HT-29 (cell line): ENCODE measurements around the gene OR8U1. TPM values are rescaled to one million over a fixed set of nuclear protein-coding genes. Genes with fewer than 3 reads are reported as not detected.
"Not testable (repeated sequence)": the region's sequence is repeated elsewhere in the genome, so short reads cannot be mapped to it uniquely, and the experiment has no call there.

Experiments
- DNase-seq: peaks from one replicate; pipeline ENCODE4 v3.0.0-alpha.2; 2015; ENCODE audit warnings: low spot score
- total RNA-seq: library from RNA; depleted of rRNA; stranded (reverse); fragments of >200 nt; shearing (Covaris generic); gene quantifications from 2 replicates; pipeline ENCODE4 v1.2.3, GENCODE V29; 2014; rRNA removed

OR8U1 gene
- total RNA-seq, result not detected in 2 replicates

DNA sequence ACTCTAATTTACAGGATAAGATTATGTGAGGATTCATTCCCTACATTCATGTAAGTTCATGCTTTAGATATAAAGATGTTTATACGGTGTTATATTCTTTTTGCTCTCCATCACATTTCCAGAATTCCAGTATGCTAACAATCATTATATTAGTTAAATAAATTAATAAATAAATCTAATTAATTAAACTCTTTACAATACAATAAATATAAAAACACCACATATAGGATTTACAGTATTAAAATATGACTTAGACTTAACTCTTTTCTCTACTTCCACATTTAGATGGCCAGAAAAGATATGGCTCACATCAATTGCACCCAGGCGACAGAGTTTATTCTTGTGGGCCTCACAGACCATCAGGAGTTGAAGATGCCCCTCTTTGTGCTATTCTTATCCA, at the start of gene OR8U1:
TSS of gene OR8U1 (plus strand) at position 301 of the 400 bp plus-strand sequence. CDS start at position 301, 0 bp downstream.
- DNase-seq, result no peak

DNA sequence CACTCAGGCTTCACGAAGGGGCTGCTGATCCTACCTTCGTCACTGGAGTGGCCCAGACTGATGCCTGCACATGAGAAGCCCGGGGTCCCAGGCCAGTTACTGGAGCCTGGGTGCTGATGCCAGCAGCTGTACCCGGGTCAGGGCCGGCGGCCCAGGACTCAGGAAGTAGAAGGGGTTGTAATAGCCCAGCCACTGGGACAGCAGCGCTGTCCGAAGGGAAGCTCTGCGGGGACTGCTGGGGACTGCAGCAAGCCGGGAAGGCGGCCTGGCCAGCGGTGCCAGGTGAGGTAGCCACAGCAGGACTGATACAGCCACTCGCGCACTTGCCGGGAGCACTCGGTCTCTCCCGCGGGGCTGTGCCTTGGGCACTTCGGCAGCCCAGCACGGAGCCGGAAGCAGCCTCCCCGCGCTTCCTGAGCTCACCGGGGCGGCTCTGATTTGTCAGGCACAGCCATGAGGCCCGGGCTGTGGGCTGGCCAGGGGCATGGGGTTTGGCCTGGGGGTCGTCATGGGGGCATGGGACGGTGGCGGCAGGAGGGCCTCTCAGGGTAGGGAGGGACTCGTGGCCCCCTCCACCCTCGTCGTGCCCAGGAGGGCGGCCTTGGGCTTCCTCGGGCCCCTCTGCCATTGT, 43.4 kb upstream of the OR8U1 start:
- DNase-seq, result no peak

DNA sequence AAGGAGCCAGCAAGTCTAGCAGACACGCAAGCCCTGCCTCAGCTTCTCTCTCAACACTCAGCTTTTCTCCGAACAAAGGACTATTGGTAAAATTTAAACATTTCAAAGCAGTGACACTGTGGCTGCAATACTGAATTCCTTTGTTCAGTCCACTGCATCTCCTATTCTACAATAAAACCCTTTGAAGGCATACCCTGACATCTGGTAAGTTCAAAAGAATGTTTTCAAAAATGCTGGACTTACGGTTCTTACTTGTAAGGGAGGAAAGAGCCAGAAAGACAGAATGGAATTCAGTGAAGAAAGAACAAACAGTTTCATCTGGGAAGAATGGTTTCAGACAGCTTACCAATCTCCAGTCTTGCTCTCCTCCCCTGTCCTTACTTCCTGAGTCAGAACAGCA, 42.3 kb upstream of the OR8U1 start:
- no peak for DNase-seq

DNA sequence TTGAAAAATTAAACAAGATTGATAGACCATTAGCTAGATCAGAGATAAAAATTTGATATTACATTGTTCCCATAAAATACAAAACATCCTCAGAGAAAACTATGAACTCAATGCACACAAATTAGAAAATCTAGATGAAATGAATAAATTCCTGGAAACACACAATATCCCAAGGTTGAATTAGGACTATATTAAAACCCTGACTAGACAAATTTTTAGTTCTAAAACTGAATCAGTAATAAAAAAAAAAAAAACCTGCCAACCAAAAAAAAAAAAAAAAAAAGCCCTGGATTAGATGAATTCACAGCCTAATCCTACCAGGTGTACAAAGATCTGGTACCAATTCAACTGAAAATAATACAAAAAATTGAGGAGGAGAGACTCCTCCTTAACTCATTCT, 35.1 kb upstream of the OR8U1 start:
- DNase-seq, result no peak

DNA sequence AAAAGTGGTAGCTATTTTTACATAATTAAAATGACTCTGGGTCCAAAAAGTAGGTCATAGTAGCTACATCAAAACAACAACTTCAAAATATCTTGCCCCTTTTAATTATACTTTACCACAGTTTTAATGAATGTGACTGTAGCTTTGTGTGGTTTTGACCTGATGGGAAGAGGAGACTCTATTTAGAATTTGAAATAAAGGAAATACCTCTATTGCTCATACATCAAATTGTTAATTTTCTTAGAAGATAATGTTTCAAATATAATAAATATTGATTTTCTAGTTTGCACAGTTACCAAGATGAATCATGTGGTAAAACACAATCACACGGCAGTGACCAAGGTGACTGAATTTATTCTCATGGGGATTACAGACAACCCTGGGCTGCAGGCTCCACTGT, 29.7 kb upstream of the OR8U1 start, which contains the start of gene OR8K1:
TSS of gene OR8K1 (plus strand) at position 301 of the 400 bp plus-strand sequence. CDS start at position 301, 0 bp downstream.
- no peak for DNase-seq

DNA sequence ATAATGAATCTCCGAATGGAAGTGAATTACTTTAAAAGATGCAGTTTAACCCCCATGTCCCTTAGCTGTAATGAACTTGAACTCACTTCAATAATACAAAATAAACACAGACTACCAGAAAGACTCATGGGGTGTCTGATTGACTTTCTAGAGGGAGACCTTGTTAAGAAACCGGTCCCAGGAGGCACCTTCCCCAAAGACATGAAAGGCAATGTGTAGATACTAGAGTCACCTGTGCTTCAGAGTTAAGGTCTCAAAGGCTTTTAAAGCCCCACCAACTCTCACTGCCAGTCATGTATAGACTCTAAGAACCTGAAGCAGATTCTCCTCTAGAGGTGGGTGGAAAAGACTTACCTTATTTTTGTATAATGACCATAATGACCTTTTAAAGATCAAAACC, 21.4 kb upstream of the OR8U1 start, which contains the start of gene OR8J1:
TSS of gene OR8J1 (plus strand) at position 301 of the 400 bp plus-strand sequence. CDS start 5,956 bp downstream, outside the sequence.
- DNase-seq, result no peak

DNA sequence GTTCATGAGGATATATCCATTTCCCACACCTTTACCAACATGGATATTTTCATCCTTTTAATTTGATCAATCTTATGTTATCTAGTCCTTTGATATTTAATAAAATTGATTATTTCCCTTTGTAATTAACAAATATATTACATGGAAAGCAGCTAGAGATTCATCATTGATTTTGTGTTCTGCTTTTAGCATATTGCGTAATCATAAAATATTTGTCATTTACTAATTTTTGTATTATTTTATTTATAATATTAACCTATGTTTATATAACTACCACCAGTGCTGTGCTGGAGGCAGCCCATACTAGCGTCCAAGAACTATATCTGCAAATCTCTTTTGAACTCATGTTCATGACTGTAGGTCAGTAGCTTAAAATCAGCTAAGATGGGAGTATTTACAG, 4.7 kb downstream of the OR8U1 start:
- DNase-seq, result no peak

DNA sequence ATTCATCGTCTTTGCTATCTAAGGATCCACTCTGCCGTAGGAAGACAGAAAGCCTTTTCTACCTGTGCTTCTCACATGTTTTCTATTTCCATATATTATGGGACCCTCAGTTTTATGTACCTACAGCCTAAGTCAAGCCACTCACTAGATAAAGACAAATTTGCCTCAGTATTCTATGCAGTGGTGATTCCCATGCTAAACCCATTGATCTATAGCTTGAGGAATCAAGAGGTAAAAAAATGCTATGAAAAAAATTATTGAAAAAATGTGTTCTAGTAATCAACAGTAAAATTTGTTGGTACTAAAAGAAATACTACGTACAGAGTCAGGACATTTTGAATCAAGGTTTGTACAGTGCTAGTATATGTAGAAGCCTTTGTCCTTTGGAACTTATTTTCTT, 19.0 kb downstream of the OR8U1 start:
- no peak for DNase-seq

DNA sequence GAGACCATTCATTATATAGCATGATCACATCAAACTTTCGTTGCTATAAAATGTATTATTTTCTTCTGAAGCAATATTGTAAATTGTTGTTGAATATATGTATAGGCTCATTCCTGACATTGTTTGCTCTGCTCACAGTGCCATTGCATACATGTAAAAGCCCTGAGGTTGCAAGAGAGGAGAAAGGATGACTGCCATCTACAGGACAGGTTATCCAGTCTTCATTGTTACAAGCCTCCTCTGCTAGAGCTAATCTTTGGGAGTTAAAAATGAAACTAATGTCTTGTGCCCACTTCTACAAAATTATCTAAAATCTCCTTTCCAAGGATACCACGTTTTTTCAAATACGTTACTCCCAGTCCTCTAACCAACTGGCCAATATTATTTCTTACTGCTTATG, 20.6 kb downstream of the OR8U1 start:
- DNase-seq, result peak; percentile 47

DNA sequence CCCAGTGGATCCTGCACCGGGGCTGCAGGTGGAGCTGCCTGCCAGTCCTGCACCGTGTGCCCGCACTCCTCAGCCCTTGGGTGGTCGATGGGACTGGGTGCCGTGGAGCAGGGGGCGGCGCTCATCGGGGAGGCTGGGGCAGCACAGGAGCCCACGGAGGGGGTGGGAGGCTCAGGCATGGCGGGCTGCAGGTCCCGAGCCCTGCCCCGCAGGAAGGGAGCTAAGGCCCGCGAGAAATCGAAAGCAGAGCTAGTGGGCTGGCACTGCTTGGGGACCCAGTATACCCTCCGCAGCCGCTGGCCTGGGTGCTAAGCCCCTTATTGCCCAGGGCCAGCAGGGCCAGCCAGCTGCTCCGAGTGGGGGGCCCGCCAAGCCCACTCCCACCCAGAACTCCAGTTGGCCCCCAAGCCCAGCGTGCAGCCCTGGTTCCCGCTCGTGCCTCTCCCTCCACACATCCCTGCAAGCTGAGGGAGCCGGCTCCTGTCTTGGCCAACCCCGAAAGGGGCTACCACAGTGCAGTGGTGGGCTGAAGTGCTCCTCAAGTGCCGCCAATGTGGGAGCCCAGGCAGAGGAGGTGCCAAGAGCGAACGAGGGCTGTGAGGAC, 26.5 kb downstream of the OR8U1 start:
- not testable (repeated sequence) for DNase-seq

DNA sequence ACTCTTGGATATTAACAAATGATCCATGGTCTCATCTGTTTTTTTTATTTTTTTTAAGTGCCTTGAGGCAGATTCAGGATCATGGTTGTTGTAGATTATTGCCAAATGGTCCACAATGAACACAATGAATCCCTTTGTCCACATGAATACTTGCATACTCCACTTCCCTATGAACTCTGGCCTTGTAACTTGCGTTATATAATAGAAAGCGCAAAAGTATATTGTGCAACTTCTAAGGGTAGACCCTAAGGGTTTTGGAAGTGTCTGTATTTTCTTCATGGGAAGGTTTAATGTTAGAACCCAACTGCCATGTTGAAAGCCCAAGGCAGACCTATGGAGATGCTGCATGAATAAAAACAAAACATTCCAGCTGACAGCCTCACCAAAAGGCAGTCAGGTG, 29.0 kb downstream of the OR8U1 start:
- no peak for DNase-seq

DNA sequence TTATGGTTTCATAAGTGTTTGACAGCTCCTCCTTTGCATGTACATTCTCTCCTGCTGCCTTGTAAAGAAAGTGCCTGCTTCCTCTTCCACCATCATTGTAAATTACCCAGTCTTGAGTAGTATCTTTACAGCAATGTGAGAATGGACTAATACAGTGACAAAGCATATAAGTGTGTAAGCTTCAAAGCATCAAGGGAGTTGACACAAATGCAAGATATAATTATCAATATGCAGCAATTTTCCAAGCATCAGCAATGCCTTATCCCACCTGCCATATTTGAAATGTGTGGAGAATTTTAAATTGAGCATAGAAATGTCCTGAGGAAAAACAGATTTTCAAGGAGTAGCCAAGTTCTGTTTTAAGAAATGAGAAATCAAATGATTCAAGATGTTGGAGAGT, 35.4 kb downstream of the OR8U1 start:
- no peak for DNase-seq

DNA sequence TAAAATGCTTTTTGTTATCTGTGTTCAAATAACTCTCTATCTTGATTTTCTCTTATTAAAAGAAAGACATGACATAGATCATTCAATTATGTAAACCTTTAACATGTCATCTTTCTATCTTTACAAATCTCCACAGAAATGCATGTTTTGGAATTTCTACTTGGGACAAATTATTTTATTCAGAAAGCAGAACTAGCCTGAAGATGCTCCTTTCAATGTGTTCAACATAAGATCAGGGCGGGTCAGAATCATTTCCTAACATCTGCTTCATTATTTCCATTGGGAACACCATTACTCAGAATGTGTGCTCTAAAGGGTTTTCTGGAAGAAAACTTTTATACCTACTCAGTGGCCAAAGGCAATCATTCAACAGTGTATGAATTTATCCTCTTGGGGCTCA, 37.0 kb downstream of the OR8U1 start, which contains the start of gene OR5AL1:
TSS of gene OR5AL1 (plus strand) at position 301 of the 400 bp plus-strand sequence.
- no peak for DNase-seq

Other genes starting within 250 kb of the OR8U1 start
- not detected in 2 replicates for gene OR8J3, start 235.4 kb upstream of the OR8U1 start, total RNA-seq
- not detected in 2 replicates for gene OR8K5, start 215.3 kb upstream of the OR8U1 start, total RNA-seq
- not detected in 2 replicates for gene OR5J2, start 199.0 kb upstream of the OR8U1 start, total RNA-seq
- gene OR5T2, start 141.4 kb upstream of the OR8U1 start, total RNA-seq, result not detected in 2 replicates
- gene OR5T3, start 123.4 kb upstream of the OR8U1 start, total RNA-seq, result not detected in 2 replicates
- not detected in 2 replicates for gene OR5T1, start 101.5 kb upstream of the OR8U1 start, total RNA-seq
- gene OR8H1, start 83.4 kb upstream of the OR8U1 start, total RNA-seq, result not detected in 2 replicates
- gene OR8K3, start 60.5 kb upstream of the OR8U1 start, total RNA-seq, result not detected in 2 replicates
- gene OR8K1, start 29.6 kb upstream of the OR8U1 start, total RNA-seq, result not detected in 2 replicates
- gene OR8J1, start 21.3 kb upstream of the OR8U1 start, total RNA-seq, result not detected in 2 replicates
- not detected in 2 replicates for gene OR5AL1, start 37.1 kb downstream of the OR8U1 start, total RNA-seq
- not detected in 2 replicates for gene OR5M3, start 97.7 kb downstream of the OR8U1 start, total RNA-seq
- not detected in 2 replicates for gene OR5M8, start 115.7 kb downstream of the OR8U1 start, total RNA-seq
- not detected in 2 replicates for gene OR5M11, start 167.6 kb downstream of the OR8U1 start, total RNA-seq
- not detected in 2 replicates for gene OR5M10, start 202.1 kb downstream of the OR8U1 start, total RNA-seq
- not detected in 2 replicates for gene OR5M1, start 239.2 kb downstream of the OR8U1 start, total RNA-seq